Amniotic epithelial cell (primary cell): ENCODE data around the gene TPRG1L.
A peak's percentile ranks its signal among the peaks of the same experiment; 100 is the strongest.

Experiments
- DNase-seq: peaks from one replicate; pipeline ENCODE4 v3.0.0-alpha.2; 2010; ENCODE audit warnings: low read depth

The TPRG1L gene

GRCh38 chr1:3645247-3645646 lies 20.4 kb downstream of the TPRG1L start:
- DNase-seq: no peak

GRCh38 chr1:3645666-3646355 lies 21.0 kb downstream of the TPRG1L start:
- no peak for DNase-seq

- DNase-seq: no peak
Measured at GRCh38 chr1:3646596-3646995, 21.8 kb downstream of the TPRG1L start.

- DNase-seq: peak; percentile 86
Measured at GRCh38 chr1:3649342-3650247, 24.8 kb downstream of the TPRG1L start, which contains the start of gene WRAP73. TSS of gene WRAP73 (minus strand) at chr1:3650103. CDS start at chr1:3649999, 104 bp downstream.

DNA sequence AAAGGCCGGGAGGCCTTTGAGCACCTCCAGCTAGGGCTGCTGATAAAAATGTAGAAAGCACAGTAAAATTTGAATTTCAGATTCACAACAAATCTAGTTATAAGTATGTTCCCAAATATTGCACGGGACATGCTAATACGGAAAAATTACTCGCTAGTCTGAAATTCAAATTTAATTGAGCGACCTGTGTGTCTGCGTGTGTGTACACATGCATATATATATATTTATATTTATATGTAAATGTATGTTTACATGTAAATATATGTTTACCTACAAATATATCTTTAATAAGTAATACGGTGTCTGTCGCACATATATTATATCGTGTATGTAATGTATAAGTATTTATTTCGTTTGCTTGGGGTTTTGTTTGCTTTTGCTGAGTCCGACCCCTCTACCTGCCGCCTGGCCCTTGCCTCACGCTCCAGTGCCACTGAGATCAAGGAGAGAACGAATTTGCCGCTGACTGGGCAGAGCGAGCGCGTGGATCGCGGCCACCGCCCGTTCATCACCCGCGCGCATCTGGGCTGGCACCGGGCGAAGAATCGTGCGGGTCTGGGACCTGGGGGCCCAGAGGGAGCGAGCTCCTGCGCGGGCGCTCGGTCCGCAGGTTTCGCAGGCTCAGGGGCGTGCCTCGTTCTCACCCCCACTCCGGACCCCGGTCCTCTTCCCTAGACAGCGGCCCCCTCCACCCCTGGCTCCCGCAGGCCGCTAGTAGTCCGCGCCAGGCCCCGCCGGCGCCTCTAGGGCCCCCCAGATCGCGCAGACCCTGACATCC lies 25.6 kb downstream of the TPRG1L start:
- no peak for DNase-seq

- no peak for DNase-seq
Measured at GRCh38 chr1:3651026-3651929, 26.5 kb downstream of the TPRG1L start.

- DNase-seq: no peak
Measured at GRCh38 chr1:3651930-3652547, 27.2 kb downstream of the TPRG1L start, which contains the start of gene TP73. TSS of gene TP73 (plus strand) at chr1:3652516. CDS start at chr1:3682366, 29,850 bp downstream.

DNA sequence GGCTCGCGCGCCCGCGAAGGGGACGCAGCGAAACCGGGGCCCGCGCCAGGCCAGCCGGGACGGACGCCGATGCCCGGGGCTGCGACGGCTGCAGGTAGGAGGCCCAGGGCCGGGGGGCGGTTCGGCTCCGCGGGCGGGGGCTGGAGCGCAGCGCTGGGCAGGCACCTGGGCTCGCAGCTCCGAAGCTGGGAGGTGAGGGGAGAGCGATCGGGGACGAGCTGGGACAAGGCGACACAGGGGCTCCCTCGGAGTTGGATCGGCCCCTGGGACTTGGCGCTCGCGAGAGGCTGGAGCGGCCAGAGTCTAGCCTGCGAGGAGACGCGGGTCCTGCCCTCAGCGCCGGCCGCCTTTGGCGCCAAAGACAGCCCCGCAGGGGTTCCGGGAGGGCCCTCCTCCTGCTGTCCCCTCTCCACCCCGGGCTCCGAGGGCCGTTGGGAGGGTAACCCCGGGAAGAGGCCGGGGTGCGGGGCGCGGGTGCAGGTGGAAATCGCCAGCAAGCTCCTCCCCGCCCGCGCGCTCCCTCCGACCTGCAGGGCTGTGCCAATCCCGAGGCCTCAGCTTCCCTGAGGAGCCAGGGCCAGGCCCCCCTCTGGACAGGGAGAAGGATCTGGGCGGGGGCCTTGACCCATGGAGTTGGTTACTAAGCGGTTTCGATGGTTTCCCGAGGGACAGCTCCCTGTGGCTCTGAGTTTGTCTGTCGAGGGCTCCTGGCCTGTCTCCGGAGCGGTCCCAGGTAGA lies 27.9 kb downstream of the TPRG1L start:
- no peak for DNase-seq

- no peak for DNase-seq
Measured at GRCh38 chr1:3653286-3653618, 28.4 kb downstream of the TPRG1L start.

DNA sequence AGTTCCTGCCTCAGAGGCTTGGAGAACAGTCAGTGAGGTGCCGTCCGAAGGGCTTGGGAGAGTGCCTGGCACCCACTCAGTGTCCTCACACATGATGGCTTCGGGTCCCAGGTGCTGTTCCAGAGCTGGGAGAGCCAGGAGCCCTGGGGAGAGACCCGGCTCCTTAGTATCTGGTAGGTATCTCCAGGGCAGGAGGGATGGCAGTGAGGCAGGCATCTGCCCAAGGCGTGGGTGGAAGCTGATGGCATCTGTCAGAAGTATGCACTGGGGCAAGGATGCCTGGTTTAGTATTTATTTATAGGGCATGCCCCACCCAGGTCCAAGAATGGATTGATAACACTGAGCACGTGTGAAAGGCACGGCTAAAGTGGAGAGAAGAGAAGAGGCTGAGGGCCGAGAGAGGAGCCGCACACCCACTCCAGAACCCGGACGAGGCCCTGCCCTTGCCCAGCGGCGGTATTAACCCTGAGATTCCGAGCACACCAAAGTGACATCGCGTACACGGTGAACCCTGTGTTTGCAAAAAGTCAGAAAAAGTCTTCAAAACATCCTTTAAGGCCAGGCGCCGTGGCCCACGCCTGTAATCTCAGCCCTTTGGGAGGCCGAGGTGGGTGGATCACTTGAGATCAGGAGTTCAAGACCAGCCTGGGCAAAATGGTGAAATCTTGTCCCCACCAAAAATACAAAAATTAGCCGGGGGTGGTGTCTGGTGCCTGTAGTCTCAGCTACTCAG lies 29.9 kb downstream of the TPRG1L start:
- no peak for DNase-seq

DNA sequence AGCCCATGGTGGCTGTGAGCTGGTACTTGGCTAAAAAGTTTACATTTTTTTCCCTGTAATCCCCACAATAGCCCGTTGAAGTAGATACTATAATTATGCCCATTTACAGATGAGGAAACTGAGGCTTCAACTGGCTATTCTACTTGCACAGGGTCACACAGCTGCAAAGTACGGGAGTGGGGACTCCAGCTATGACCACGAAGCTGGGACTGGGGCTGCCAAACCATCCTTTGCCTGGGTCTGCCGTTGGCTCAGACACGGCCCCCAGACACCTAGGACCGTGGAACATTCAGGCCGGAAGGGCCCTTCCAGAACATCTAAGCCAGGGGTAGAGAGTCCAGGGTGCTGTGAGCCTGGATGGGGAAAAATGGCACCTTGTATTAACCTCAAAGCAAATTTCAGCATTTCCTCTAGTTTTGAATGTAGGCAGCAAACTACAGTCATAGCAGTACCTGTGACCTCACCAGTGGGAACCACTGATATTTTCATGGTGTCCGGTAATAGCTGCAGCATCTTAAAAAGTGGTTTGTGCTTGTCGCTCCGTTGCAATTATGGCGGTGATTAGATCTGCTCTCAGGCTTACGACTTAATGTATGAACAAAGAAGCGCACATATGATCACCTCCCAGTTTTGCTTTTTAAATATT lies 31.8 kb downstream of the TPRG1L start:
- no peak for DNase-seq

DNA sequence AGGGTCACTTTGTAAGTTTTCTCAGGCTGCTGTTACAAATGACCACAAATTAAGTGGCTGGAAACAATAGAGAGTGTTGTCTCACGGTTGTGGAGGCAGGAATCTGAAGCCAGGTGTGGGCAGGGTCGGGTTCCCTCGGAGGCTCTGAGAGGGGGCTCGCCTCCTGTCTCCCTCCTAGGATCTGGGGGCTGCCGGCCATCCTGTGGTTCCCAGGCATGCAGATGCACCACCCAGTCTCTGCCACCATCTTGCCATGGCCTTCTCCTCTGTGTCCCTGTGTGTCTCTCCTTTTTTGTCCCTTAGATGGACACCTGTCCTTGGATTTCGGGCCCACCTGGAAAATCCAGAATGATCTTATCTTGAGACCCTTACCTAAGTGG lies 32.3 kb downstream of the TPRG1L start:
- no peak for DNase-seq

GRCh38 chr1:3657578-3658230 lies 32.9 kb downstream of the TPRG1L start:
- DNase-seq: no peak

DNA sequence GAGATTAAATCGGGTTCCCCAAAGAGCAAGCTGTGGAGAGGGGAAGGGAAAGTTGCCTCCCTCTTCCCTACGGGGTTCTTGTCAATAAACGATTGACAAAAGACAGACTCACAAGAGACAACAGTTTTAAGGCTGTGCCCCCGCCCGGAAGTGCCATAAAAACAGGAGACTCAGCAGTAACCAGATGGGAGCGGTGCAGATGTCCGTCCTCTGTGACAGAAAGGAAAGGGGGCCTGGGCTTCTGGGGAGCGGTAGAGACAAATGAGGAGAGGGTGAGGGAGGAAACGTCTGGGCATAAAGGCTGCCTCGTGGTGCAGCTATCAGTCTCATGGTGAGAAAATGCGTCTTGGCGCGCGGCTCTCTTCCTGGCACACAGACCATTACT lies 33.4 kb downstream of the TPRG1L start:
- DNase-seq: no peak

DNA sequence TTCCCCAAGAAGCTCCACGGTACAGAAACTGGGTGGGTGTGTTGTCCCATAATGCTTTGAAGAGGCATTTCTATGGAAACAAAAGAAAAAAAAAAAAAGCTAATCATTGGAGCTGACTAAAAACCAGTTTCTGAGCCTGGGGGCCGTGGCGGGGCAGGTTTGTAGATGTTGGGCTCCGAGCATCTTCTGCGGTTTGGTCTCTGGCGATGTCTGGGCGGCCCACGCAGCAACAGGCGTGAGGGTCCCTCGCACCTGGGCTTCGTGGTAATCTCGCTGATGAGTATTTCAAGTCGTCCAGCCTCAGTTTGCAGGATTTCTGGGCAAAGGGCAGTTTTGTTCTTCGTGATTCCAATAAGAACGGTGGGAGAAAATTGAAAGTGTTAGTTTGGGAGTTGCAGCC lies 34.3 kb downstream of the TPRG1L start:
- DNase-seq: no peak

DNA sequence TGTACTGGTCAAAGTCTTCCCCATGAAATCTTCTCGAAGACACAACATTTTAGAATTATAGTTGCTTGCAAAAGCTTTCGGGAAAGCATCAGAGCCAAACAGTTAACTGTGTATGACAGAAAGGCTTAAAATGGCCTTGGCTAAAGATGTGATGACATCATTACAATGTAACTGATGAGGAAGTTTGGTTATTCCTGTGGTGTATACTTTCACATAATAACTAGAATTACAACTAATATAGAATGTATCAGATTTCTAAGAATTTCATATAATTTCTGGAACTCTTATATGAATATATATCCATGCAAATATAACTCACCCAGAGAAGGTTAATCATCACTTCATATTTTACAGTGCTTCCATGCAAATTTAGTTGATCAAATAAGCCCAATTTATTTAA lies 35.9 kb downstream of the TPRG1L start:
- no peak for DNase-seq

DNA sequence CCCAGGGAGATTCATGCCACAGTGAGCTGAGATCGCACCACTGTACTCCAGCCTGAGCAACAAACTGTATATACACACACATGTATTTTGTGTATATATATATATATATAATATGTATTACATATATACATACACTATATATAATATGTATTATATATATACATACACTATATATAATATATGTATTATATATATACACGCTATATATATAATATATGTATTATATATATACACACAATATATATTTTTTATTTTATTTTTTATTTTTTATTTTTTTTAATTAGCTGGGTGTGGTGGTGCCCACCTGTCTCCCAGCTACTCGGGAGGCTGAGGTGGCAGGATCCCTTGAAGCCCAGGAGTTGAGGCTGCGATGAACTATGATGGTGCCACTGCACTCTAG lies 36.8 kb downstream of the TPRG1L start:
- no peak for DNase-seq

- DNase-seq: no peak
Measured at GRCh38 chr1:3662080-3662671, 37.4 kb downstream of the TPRG1L start.
